ENCODE data around the gene SPO11. TPM values are rescaled to one million over a fixed set of nuclear protein-coding genes. Genes with fewer than 3 reads are reported as not detected.

The SPO11 gene
- total RNA-seq, 1 experiment from 2014 or later: not detected

DNA sequence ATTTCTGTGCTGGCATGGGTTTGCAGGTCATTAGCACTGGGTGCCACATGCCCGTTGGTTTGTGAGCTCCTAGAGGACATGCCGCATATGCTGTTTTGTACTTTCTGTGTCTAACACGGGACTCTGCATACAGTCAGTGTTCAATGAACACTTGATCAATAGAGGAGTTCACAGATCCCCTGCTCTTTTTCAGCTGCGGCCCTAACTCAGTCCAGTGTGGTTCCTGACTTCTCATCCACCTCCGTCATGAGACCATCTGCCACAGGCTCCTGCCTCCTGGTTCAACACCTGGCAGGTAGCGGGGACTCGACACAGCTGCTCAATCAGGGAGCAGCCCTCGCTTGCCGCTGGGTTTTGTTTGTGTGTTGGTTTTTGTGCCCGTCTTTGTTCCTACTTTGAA is 49.4 kb upstream of the SPO11 start:
- no peak overlapping the region for H4K8ac ChIP-seq (replicated peaks; ENCODE audit: insufficient read length, low read depth, low read length)
- no peaks in the 10 kb centered on the region for H3K23me2 ChIP-seq (ENCODE audit: insufficient read length, low read depth, low read length, poor library complexity, severe bottlenecking)
- H3T11ph ChIP-seq (ENCODE audit: low read length): no peak overlapping the region
- H2BK20ac ChIP-seq (ENCODE audit: low read depth, low read length, poor library complexity, severe bottlenecking): no peak overlapping the region
- H4K20me1 ChIP-seq (ENCODE audit: control insufficient read depth, insufficient read depth, insufficient read length): no peaks in the 10 kb centered on the region
- no peak overlapping the region for H3K4ac ChIP-seq (ENCODE audit: low read depth, low read length)
- H2BK5ac ChIP-seq (ENCODE audit: insufficient read length, low read length): no peak overlapping the region
- H2BK15ac ChIP-seq (ENCODE audit: low read depth, low read length): no peak overlapping the region
- WGBS (ENCODE audit: extremely low coverage, insufficient read length, low lambda C conversion rate): no CpG with 5 or more reads among the region's 10 CpGs
- H3K9ac ChIP-seq (ENCODE audit: extremely low read depth, insufficient read length, low read length): no peak overlapping the region
- no peaks in the 10 kb centered on the region for H3K4me1 ChIP-seq (ENCODE audit: insufficient read depth, low read length)
- no peaks in the 10 kb centered on the region for H3K79me1 ChIP-seq (ENCODE audit: insufficient read depth, low read depth, low read length, poor library complexity, severe bottlenecking)
- H3K4me1 Mint-ChIP-seq: peaks cover 21 to 37% of the 10 kb centered on the region in 2 experiments
- H3K9me3 ChIP-seq (ENCODE audit: control insufficient read depth, low read depth, low read length): no peaks in the 10 kb centered on the region
- no peak overlapping the region for H2BK12ac ChIP-seq (ENCODE audit: insufficient read length, low read depth, low read length)
- H2AK5ac ChIP-seq (ENCODE audit: insufficient read length, low read length): no peak overlapping the region
- H3K27ac Mint-ChIP-seq: no peak overlapping the region; a peak in 1 of 7 replicates
- TF ChIP-seq, protein P1, sequence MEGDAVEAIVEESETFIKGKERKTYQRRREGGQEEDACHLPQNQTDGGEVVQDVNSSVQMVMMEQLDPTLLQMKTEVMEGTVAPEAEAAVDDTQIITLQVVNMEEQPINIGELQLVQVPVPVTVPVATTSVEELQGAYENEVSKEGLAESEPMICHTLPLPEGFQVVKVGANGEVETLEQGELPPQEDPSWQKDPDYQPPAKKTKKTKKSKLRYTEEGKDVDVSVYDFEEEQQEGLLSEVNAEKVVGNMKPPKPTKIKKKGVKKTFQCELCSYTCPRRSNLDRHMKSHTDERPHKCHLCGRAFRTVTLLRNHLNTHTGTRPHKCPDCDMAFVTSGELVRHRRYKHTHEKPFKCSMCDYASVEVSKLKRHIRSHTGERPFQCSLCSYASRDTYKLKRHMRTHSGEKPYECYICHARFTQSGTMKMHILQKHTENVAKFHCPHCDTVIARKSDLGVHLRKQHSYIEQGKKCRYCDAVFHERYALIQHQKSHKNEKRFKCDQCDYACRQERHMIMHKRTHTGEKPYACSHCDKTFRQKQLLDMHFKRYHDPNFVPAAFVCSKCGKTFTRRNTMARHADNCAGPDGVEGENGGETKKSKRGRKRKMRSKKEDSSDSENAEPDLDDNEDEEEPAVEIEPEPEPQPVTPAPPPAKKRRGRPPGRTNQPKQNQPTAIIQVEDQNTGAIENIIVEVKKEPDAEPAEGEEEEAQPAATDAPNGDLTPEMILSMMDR (conservative IDR thresholded peaks at IDR 0.05): no peak
- no peak overlapping the region for H3K18ac ChIP-seq (ENCODE audit: insufficient read length, low read depth, low read length)
- no peaks in the 10 kb centered on the region for H3K36me3 Mint-ChIP-seq (ENCODE audit: insufficient read depth in 1 of 3, low read depth in 3 of 3)
- no peak overlapping the region for H3K14ac ChIP-seq (ENCODE audit: insufficient read depth, low read length)
- H3K56ac ChIP-seq (ENCODE audit: insufficient read length, low read depth, low read length): no peak overlapping the region
- no peak overlapping the region for H4K91ac ChIP-seq (ENCODE audit: insufficient read length, low read depth, low read length)
- no peak overlapping the region for H3K4me3 Mint-ChIP-seq
- no peaks in the 10 kb centered on the region for H3K27me3 ChIP-seq (ENCODE audit: insufficient read depth, low read length)
- no peak overlapping the region for H3K4me2 ChIP-seq (ENCODE audit: insufficient read depth, insufficient read length, low read length)
- H3K79me2 ChIP-seq (ENCODE audit: insufficient read depth, low read length): no peaks in the 10 kb centered on the region
- DNase-seq: no peak
- H4K5ac ChIP-seq (ENCODE audit: insufficient read length, low read depth, low read length): no peak overlapping the region
- no peak overlapping the region for H2AFZ ChIP-seq (ENCODE audit: low read length)
- H3K27me3 Mint-ChIP-seq (ENCODE audit: low read depth): peaks cover 39% of the 10 kb centered on the region
- no peak overlapping the region for H3K27ac ChIP-seq (ENCODE audit: insufficient read length, low read depth, low read length)
- H2BK120ac ChIP-seq (ENCODE audit: low read depth, low read length, poor library complexity, severe bottlenecking): no peak overlapping the region
- no peaks in the 10 kb centered on the region for H3K9me3 Mint-ChIP-seq
- H3K23ac ChIP-seq (ENCODE audit: insufficient read length, low read depth, low read length): no peak overlapping the region

Data from H9 (cell line).